Measurements from ENCODE around the gene UBAC2.
"Not testable (repeated sequence)": the region's sequence is repeated elsewhere in the genome, so short reads cannot be mapped to it uniquely, and the experiment has no call there.

UBAC2 gene

GRCh38 chr13:99190147-99190985 lies 10.3 kb upstream of the UBAC2 start:
- no peak for DNase-seq

GRCh38 chr13:99191336-99191899 lies 9.2 kb upstream of the UBAC2 start:
- DNase-seq: no peak

- no peak for DNase-seq
Observed at GRCh38 chr13:99191900-99192399, 8.7 kb upstream of the UBAC2 start.

- DNase-seq: no peak
Observed at GRCh38 chr13:99192480-99192879, 8.2 kb upstream of the UBAC2 start.

GRCh38 chr13:99193152-99193551 lies 7.5 kb upstream of the UBAC2 start:
- no peak for DNase-seq

GRCh38 chr13:99196466-99197116 lies 4.1 kb upstream of the UBAC2 start:
- no peak for DNase-seq

GRCh38 chr13:99197117-99197651 lies 3.5 kb upstream of the UBAC2 start:
- DNase-seq: no peak

GRCh38 chr13:99199541-99200431 lies 868 bp upstream of the UBAC2 start:
- DNase-seq: no peak

- DNase-seq: no peak
Observed at GRCh38 chr13:99203601-99204579, 3.2 kb downstream of the UBAC2 start.

GRCh38 chr13:99205621-99206220 lies 5.1 kb downstream of the UBAC2 start:
- DNase-seq: no peak

- no peak for DNase-seq
Observed at GRCh38 chr13:99206226-99206625, 5.6 kb downstream of the UBAC2 start.

GRCh38 chr13:99206873-99207272 lies 6.2 kb downstream of the UBAC2 start:
- DNase-seq: no peak

GRCh38 chr13:99207511-99207910 lies 6.9 kb downstream of the UBAC2 start:
- no peak for DNase-seq

- no peak for DNase-seq
Observed at GRCh38 chr13:99208185-99208584, 7.5 kb downstream of the UBAC2 start.

- DNase-seq: no peak
Observed at GRCh38 chr13:99208845-99209527, 8.3 kb downstream of the UBAC2 start.

GRCh38 chr13:99210627-99211026 lies 10.0 kb downstream of the UBAC2 start:
- not testable (repeated sequence) for DNase-seq

- no peak for DNase-seq
Observed at GRCh38 chr13:99211421-99212035, 10.9 kb downstream of the UBAC2 start.

GRCh38 chr13:99214232-99214631 lies 13.6 kb downstream of the UBAC2 start:
- DNase-seq: no peak

- DNase-seq: no peak
Observed at GRCh38 chr13:99214731-99215130, 14.1 kb downstream of the UBAC2 start.
